Omental fat pad (tissue), 4 donors: ENCODE results near the gene MOK. TPM values are rescaled to one million over a fixed set of nuclear protein-coding genes. Genes with fewer than 3 reads are reported as not detected.

Experiments used
- ATAC-seq: fragments of 150-250 bp; one replicate; pipeline ENCODE4 v1.9.1; 2016; ENCODE audit warnings: mild to moderate bottlenecking, moderate library complexity; ENCODE audit not compliant: low FRiP score
- DNase-seq: peaks from one replicate; pipeline ENCODE4 v3.0.0-alpha.2; 2019; ENCODE audit warnings: low spot score
- total RNA-seq, 4 donors: library from RNA; depleted of rRNA; stranded (reverse); fragments of >200 nt; gene quantifications; one replicate each; pipeline ENCODE4 v1.1.0, GENCODE V29; 2016
- TF ChIP-seq, protein P1 (sequence below), 3 donors: fragments of 450-650 bp; IDR thresholded peaks; one replicate each; pipeline ENCODE4 v1.5.1; 2016 to 2017; ENCODE audit warnings: antibody characterized with exemption in 3 of 3, mild to moderate bottlenecking in 3 of 3, moderate library complexity in 2 of 3

Gene MOK
- total RNA-seq, 4 donors from 2014 or later: 11.6 to 21.9 (median 12.6) TPM

- TF ChIP-seq, protein P1, sequence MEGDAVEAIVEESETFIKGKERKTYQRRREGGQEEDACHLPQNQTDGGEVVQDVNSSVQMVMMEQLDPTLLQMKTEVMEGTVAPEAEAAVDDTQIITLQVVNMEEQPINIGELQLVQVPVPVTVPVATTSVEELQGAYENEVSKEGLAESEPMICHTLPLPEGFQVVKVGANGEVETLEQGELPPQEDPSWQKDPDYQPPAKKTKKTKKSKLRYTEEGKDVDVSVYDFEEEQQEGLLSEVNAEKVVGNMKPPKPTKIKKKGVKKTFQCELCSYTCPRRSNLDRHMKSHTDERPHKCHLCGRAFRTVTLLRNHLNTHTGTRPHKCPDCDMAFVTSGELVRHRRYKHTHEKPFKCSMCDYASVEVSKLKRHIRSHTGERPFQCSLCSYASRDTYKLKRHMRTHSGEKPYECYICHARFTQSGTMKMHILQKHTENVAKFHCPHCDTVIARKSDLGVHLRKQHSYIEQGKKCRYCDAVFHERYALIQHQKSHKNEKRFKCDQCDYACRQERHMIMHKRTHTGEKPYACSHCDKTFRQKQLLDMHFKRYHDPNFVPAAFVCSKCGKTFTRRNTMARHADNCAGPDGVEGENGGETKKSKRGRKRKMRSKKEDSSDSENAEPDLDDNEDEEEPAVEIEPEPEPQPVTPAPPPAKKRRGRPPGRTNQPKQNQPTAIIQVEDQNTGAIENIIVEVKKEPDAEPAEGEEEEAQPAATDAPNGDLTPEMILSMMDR (IDR thresholded peaks at IDR 0.05): no peak
- no peak for ATAC-seq
- DNase-seq: no peak
These were observed 104.1 kb downstream of the MOK start for GRCh38 chr14:102200690-102201352.

DNA sequence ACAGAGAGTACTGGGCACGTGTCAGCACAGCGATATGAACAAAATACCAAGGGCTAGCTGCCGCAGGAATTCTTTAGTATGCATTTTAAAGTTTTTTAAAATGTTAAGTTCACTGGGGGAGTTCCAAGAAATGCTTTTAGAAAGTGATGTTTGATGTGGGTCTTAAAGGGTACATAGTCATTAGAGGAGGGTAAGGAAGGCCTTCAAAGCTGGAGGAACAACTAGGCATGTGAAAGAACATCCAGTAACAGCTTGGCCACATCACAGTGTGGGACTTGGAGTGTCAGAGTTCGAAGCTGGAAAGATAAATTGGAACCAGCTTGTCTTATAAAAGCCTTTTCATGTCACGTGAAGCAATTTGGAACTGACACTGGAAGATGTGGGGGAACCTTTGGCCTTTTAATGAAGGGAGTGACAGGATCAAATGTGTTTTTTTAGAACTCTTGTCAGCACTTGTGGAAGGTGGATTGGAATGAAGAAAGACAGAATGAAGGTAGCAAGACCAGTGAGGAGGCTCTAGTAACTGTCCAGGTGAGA, 107.6 kb downstream of the MOK start:
- TF ChIP-seq, protein P1 (IDR thresholded peaks at IDR 0.05): no peak
- ATAC-seq (no peak), DNase-seq (no peak)

GRCh38 chr14:102196902-102197230, 108.1 kb downstream of the MOK start:
- TF ChIP-seq, protein P1 (IDR thresholded peaks at IDR 0.05): no peak
- DNase-seq: no peak
- no peak for ATAC-seq

DNA sequence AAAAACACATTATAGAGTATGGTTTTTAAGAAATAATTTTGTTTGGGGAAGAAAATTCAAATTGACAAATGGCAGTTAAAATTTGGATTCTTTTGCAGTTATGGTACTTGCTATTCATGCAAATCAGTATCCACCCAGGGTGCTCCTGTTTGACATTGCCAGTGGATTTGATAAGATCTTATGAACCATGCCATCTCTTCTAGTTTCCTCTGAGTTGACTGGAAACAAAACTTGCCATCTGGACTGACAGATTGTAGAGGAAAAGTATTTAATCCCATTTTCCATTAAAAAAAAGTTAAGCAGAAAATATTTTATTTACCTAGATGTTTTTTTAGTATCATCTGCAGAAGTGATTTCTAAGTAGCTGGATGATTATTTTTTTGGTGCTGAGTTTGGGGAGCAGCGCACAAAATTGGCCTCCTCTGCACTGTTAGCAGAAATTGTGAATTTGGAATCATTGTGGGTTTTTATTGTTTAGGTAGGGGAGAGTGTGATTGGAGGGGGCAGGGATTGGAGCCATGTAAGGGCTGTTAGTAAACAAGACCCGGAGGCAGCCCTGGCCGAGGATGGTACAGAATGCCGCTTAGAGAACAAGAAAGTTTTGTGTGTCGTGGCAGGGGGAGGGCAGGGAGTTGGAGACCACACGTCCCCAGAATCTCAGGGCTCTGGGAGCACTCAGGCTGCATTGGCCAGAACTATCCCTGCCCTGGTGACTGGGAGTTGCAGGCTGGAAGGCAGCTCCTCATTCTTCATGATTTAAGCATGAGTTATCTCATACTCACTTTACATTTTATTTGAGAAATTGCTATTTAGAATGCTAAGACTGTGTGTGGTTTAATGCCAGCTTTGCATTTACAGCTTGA, 108.7 kb downstream of the MOK start:
- TF ChIP-seq, protein P1 (IDR thresholded peaks at IDR 0.05): no peak
- ATAC-seq (no peak), DNase-seq (no peak)

GRCh38 chr14:102195446-102195845, 109.5 kb downstream of the MOK start:
- TF ChIP-seq, protein P1 (IDR thresholded peaks at IDR 0.05): no peak
- ATAC-seq: no peak
- no peak for DNase-seq

DNA sequence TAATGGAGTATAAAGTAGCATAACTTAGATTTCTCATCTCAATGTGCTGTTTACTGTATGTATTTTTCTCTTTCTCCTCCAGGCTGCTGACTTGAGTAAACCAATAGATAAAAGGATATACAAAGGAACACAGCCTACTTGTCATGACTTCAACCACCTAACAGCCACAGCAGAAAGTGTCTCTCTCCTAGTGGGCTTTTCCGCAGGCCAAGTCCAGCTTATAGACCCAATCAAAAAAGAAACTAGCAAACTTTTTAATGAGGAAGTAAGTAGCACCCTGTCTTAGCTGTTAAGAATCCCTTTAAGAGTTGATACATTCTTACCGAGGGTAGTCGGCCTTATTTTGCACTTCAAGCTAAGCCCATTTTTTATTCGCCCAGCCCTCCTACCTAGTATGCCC, 110.1 kb downstream of the MOK start:
- no peak for ATAC-seq
- TF ChIP-seq, protein P1 (IDR thresholded peaks at IDR 0.05): no peak
- DNase-seq: no peak
